CD4-positive, alpha-beta T cell treated with Interleukin-4 for 4 hours (primary cell): ENCODE data around the gene ZNF385A.
"Not testable (repeated sequence)": the region's sequence is repeated elsewhere in the genome, so short reads cannot be mapped to it uniquely, and the experiment has no call there.

Experiments used
- DNase-seq: peaks from one replicate; pipeline ENCODE4 v3.0.0-alpha.2; 2020

The ZNF385A gene

GRCh38 chr12:54372113-54372806 lies 12.3 kb downstream of the ZNF385A start:
- no peak for DNase-seq

GRCh38 chr12:54371328-54372112 lies 13.0 kb downstream of the ZNF385A start:
- no peak for DNase-seq

GRCh38 chr12:54370171-54370730 lies 14.3 kb downstream of the ZNF385A start:
- no peak for DNase-seq

- no peak for DNase-seq
Measured at GRCh38 chr12:54369597-54370131, 14.9 kb downstream of the ZNF385A start.

GRCh38 chr12:54368709-54369596 lies 15.6 kb downstream of the ZNF385A start:
- peak; percentile 86 for DNase-seq

- no peak for DNase-seq
Measured at GRCh38 chr12:54368025-54368708, 16.4 kb downstream of the ZNF385A start.

GRCh38 chr12:54364413-54364812 lies 20.1 kb downstream of the ZNF385A start, which contains the start of gene GPR84:
GPR84 (minus strand) TSS chr12:54364486; CDS start chr12:54363851, 635 bp downstream.
- no peak for DNase-seq

GRCh38 chr12:54363618-54364017 lies 20.9 kb downstream of the ZNF385A start:
- no peak for DNase-seq

- no peak for DNase-seq
Measured at GRCh38 chr12:54363047-54363446, 21.5 kb downstream of the ZNF385A start.

GRCh38 chr12:54360717-54361456 lies 23.6 kb downstream of the ZNF385A start:
- DNase-seq, result no peak

GRCh38 chr12:54359762-54360351 lies 24.7 kb downstream of the ZNF385A start:
- no peak for DNase-seq

GRCh38 chr12:54358945-54359761 lies 25.4 kb downstream of the ZNF385A start:
- DNase-seq, result peak; percentile 98

GRCh38 chr12:54358191-54358944 lies 26.2 kb downstream of the ZNF385A start:
- DNase-seq, result peak; percentile 54

GRCh38 chr12:54357506-54358190 lies 26.9 kb downstream of the ZNF385A start:
- DNase-seq, result no peak

GRCh38 chr12:54356951-54357356 lies 27.6 kb downstream of the ZNF385A start:
- DNase-seq, result no peak

- no peak for DNase-seq
Measured at GRCh38 chr12:54356228-54356627, 28.3 kb downstream of the ZNF385A start.

- no peak for DNase-seq
Measured at GRCh38 chr12:54355104-54355815, 29.3 kb downstream of the ZNF385A start.

GRCh38 chr12:54354271-54354670 lies 30.3 kb downstream of the ZNF385A start:
- DNase-seq, result not testable (repeated sequence)
